ENCODE results near the gene NECTIN4. TPM values are rescaled to one million over a fixed set of nuclear protein-coding genes. Genes with fewer than 3 reads are reported as not detected.

Gene NECTIN4
- total RNA-seq, 2 experiments from 2014 or later, result not detected

DNA sequence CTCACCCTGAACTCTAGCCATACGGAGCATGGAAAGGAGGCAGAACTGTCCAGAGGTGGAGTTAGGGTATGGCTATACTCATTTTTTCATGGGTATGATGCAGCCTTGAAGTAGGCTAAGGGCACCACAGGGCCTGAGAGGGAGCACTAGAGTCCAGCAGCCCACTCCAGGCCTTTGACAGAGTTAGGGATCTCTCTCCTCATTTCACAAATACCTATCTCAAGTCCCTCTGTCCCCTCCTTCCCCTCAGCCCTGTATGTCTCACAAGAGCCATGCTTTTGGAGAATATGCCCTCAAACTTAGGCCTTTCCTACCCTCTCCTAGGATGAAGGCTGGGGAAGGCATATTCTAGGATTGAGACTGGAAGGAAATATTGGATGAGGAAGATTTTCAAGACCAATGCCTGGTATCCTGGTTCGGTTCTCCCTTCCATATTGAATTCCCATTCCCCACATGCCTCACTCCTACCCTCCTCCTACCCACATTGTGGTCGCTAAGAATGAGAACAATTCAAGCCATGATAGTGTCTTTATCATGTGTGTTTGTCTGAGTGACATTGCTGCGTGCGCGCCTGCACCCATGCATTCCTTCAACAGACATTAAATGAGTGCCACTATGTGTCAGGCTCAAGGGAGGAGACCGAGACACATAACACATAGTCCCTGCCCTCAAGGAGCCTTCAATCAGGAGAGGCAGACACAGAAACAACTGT lies 2.6 kb upstream of the NECTIN4 start:
- intact Hi-C loops (cut with micrococcal nuclease), result no loop called here
- Mint-ChIP-seq H3K36me3 (ENCODE audit: low read depth) (no peaks in the 10 kb centered on the region), H3K27ac (peak overlapping the region; percentile 14), H3K4me3 (no peak overlapping the region), H3K27me3 (no peaks in the 10 kb centered on the region), H3K9me3 (no peaks in the 10 kb centered on the region), H3K4me1 (ENCODE audit: low read depth) (peaks cover 58% of the 10 kb centered on the region)
- ChIA-PET POLR2A (interaction anchor here (0.6 to 8.2 kb wide), 4 partner anchors 13 to 46 kb away, joined by 3 to 57 read pairs (median 4); partner anchors contain the start of genes ARHGAP30 and USF1), CTCF (interaction anchor here (1.3 to 9.4 kb wide), 3 partner anchors 20 to 52 kb away, joined by 3 to 200 read pairs (median 5); partner anchors contain the start of gene ARHGAP30)
- ATAC-seq, result peak; percentile 15
- no peak for DNase-seq
- TF ChIP-seq, protein P1, sequence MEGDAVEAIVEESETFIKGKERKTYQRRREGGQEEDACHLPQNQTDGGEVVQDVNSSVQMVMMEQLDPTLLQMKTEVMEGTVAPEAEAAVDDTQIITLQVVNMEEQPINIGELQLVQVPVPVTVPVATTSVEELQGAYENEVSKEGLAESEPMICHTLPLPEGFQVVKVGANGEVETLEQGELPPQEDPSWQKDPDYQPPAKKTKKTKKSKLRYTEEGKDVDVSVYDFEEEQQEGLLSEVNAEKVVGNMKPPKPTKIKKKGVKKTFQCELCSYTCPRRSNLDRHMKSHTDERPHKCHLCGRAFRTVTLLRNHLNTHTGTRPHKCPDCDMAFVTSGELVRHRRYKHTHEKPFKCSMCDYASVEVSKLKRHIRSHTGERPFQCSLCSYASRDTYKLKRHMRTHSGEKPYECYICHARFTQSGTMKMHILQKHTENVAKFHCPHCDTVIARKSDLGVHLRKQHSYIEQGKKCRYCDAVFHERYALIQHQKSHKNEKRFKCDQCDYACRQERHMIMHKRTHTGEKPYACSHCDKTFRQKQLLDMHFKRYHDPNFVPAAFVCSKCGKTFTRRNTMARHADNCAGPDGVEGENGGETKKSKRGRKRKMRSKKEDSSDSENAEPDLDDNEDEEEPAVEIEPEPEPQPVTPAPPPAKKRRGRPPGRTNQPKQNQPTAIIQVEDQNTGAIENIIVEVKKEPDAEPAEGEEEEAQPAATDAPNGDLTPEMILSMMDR (IDR thresholded peaks at IDR 0.05), result no peak

DNA sequence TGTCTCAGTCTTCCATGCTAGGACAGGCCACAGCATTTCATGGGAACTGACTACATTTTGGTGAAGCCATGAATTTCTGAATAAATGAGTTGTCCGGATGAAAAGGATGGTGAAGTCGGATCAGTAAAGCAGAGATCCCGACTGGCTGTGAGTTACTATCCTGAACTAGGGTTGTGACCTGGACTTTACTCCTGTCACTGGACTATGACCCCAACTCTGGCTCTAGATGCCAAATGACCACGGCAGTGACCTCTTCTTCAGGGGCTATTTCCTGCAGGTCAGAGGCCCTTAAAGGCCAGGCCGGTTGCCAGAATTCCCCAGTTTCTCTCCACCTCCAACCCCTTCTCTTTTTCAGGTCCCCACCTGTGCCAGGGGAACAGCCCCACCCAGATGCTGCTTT lies 1.7 kb upstream of the NECTIN4 start:
- Mint-ChIP-seq H3K36me3 (ENCODE audit: low read depth) (no peaks in the 10 kb centered on the region), H3K27me3 (no peaks in the 10 kb centered on the region), H3K27ac (no peak overlapping the region), H3K9me3 (no peaks in the 10 kb centered on the region), H3K4me3 (no peak overlapping the region), H3K4me1 (ENCODE audit: low read depth) (peaks cover 49% of the 10 kb centered on the region)
- ChIA-PET POLR2A (interaction anchor here (2.8 kb wide), 1 partner anchor 21 kb away, joined by 13 read pairs; the partner anchor contains the start of gene ARHGAP30), CTCF (interaction anchor here (1.3 kb wide), 1 partner anchor 19 kb away, joined by 3 read pairs; no protein-coding TSS in a partner anchor)
- TF ChIP-seq, protein P1 (IDR thresholded peaks at IDR 0.05), result no peak
- intact Hi-C loops (cut with micrococcal nuclease), result no loop called here
- DNase-seq, result no peak
- no peak for ATAC-seq

DNA sequence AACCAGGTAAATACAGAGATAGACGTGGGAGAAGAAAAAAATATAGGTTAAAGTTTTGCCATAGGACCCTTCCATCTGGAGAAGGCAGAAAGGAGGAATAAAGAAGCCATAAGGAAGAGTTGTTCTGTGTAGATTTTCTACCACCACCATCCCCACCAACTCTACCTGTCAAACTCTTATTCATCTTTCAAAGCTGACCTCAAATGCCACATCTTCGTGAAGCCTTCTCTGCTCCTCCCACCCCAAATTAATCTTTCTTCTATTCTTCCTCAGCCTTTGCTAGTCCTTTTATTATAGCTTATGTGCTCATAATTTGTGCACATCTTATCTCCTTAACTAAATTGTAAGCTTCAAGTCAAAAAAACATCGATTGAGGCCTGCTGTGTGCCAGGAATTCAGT lies 1.3 kb upstream of the NECTIN4 start:
- Mint-ChIP-seq H3K4me1 (ENCODE audit: low read depth) (peaks cover 48% of the 10 kb centered on the region), H3K9me3 (no peaks in the 10 kb centered on the region), H3K4me3 (no peak overlapping the region), H3K27me3 (no peaks in the 10 kb centered on the region), H3K27ac (no peak overlapping the region), H3K36me3 (ENCODE audit: low read depth) (no peaks in the 10 kb centered on the region)
- TF ChIP-seq, protein P1 (IDR thresholded peaks at IDR 0.05), result no peak
- ChIA-PET CTCF (interaction anchor here (1.3 kb wide), 1 partner anchor 19 kb away, joined by 3 read pairs; no protein-coding TSS in a partner anchor), POLR2A (interaction anchor here (2.8 kb wide), 1 partner anchor 20 kb away, joined by 13 read pairs; the partner anchor contains the start of gene ARHGAP30)
- no peak for DNase-seq
- no peak for ATAC-seq
- intact Hi-C loops (cut with micrococcal nuclease), result no loop called here

DNA sequence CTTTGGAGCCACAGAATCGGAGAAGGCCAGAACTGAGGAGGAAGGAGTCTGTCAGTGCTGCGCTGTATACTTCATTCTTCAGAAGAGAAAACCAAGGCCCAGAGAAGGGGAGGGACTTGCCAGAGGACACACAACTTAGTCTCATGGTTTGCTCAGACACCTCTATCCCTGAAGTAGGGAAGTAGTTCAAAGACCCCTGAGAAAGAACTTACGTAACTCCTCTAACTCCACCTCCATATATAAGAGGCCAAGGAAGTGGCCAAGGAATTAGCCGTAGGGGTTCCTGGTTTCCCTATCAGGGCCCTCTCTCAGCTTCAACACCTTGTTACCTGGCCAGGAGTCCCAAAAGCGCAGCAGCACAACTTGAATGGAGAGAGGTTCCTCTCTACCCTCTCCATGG lies 580 bp upstream of the NECTIN4 start:
- ATAC-seq (no peak), DNase-seq (no peak)
- Mint-ChIP-seq H3K9me3 (no peaks in the 10 kb centered on the region), H3K27ac (no peak overlapping the region), H3K36me3 (ENCODE audit: low read depth) (no peaks in the 10 kb centered on the region), H3K27me3 (no peaks in the 10 kb centered on the region), H3K4me3 (no peak overlapping the region), H3K4me1 (ENCODE audit: low read depth) (peaks cover 44% of the 10 kb centered on the region)
- ChIA-PET POLR2A (interaction anchor here (2.8 kb wide), 1 partner anchor 19 kb away, joined by 13 read pairs; the partner anchor contains the start of gene ARHGAP30), CTCF (interaction anchor here (0.8 to 1.2 kb wide), 3 partner anchors 7 to 45 kb away, joined by 3 to 5 read pairs (median 4); partner anchors contain the start of gene USF1)
- TF ChIP-seq, protein P1 (IDR thresholded peaks at IDR 0.05), result no peak
- intact Hi-C loops (cut with micrococcal nuclease), result no loop called here
